OCI-LY1 (cell line): ENCODE data around the gene OR52B4.

ENCODE experiments used
- H2AFZ ChIP-seq: fragments of 200-600 bp; sonication (generic), shearing (Covaris generic); 2 replicates; pipeline ENCODE4 v1.6.0; 2014; ENCODE audit warnings: antibody characterized with exemption, mild to moderate bottlenecking, low read length
- H3F3A ChIP-seq: fragments of 200-600 bp; sonication (generic), shearing (Covaris generic); 2 replicates; pipeline ENCODE4 v1.6.0; 2014; ENCODE audit warnings: mild to moderate bottlenecking, antibody characterized with exemption, low read length, moderate library complexity; ENCODE audit not compliant: insufficient read depth
- H3K27ac ChIP-seq: fragments of 200-600 bp; sonication (generic); 2 replicates; pipeline ENCODE4 v1.5.1; 2014; ENCODE audit warnings: low read length, mixed run types, mild to moderate bottlenecking, low read depth; ENCODE audit not compliant: poor library complexity, severe bottlenecking
- H3K27me3 ChIP-seq: fragments of 200-600 bp; sonication (generic); 2 replicates; pipeline ENCODE4 v1.6.0; 2014; ENCODE audit warnings: antibody characterized with exemption, mild to moderate bottlenecking, low read length, moderate library complexity; ENCODE audit not compliant: insufficient read depth
- H3K36me3 ChIP-seq: fragments of 200-600 bp; sonication (generic); 2 replicates; pipeline ENCODE4 v1.6.1; 2014; ENCODE audit warnings: mild to moderate bottlenecking, antibody characterized with exemption, low read length, moderate library complexity, mixed read lengths; ENCODE audit not compliant: insufficient read depth
- H3K4me1 ChIP-seq: fragments of 200-600 bp; sonication (generic); 2 replicates; pipeline ENCODE4 v1.5.1; 2014; ENCODE audit warnings: mild to moderate bottlenecking, low read length, moderate library complexity; ENCODE audit not compliant: insufficient read depth, severe bottlenecking
- H3K4me2 ChIP-seq: fragments of 200-600 bp; sonication (generic), shearing (Covaris generic); 2 replicates; pipeline ENCODE4 v1.6.1; 2014; ENCODE audit warnings: low read length
- H3K4me3 ChIP-seq: fragments of 200-600 bp; sonication (generic); 2 replicates; pipeline ENCODE4 v1.5.1; 2014; ENCODE audit warnings: low read length, low read depth, mild to moderate bottlenecking, mixed read lengths; ENCODE audit not compliant: poor library complexity, severe bottlenecking
- H3K79me2 ChIP-seq: fragments of 200-600 bp; shearing (Covaris generic); 2 replicates; pipeline ENCODE4 v1.6.1; 2016; ENCODE audit warnings: mixed run types, low read length, mixed read lengths; ENCODE audit not compliant: insufficient read depth
- H3K9ac ChIP-seq: fragments of 200-600 bp; sonication (generic), shearing (Covaris generic); 2 replicates; pipeline ENCODE4 v1.6.1; 2014; ENCODE audit warnings: mild to moderate bottlenecking, low read length, mixed read lengths
- H3K9me2 ChIP-seq: fragments of 200-600 bp; sonication (generic), shearing (Covaris generic); 2 replicates; pipeline ENCODE4 v1.6.1; 2014; ENCODE audit warnings: low read depth, mild to moderate bottlenecking, low read length, mixed read lengths
- H3K9me3 ChIP-seq: fragments of 200-600 bp; shearing (Covaris generic); 2 replicates; pipeline ENCODE4 v1.6.1; 2014; ENCODE audit warnings: low read length, mixed read lengths
- H4K20me1 ChIP-seq: fragments of 200-600 bp; sonication (generic), shearing (Covaris generic); 2 replicates; pipeline ENCODE4 v1.6.0; 2016; ENCODE audit warnings: mild to moderate bottlenecking, low read length; ENCODE audit not compliant: insufficient read depth
- CTCF ChIP-seq: fragments of 200-600 bp; sonication (generic), shearing (Covaris generic); IDR thresholded peaks from 2 replicates; pipeline ENCODE4 v1.5.1; 2017; ENCODE audit warnings: mild to moderate bottlenecking, antibody characterized with exemption, low read length, moderate library complexity, mixed read lengths
- EZH2 ChIP-seq: fragments of 200-600 bp; sonication (generic), shearing (Covaris generic); IDR thresholded peaks from 2 replicates; pipeline ENCODE4 v1.8.0; 2017; ENCODE audit warnings: borderline replicate concordance, mixed run types, mild to moderate bottlenecking, antibody characterized with exemption, low read length, moderate library complexity, mixed read lengths

OR52B4 gene

GRCh38 chr11:4393858-4394223 lies 25.7 kb upstream of the OR52B4 start:
- Histone ChIP-seq H3K27me3 (no peaks in the 10 kb centered on the region), H3K9me3 (no peaks in the 10 kb centered on the region), H3K9ac (no peak overlapping the region), H3F3A (no peaks in the 10 kb centered on the region), H3K36me3 (peaks cover 16% of the 10 kb centered on the region), H4K20me1 (no peaks in the 10 kb centered on the region), H3K4me2 (peak overlapping the region; percentile 75; the same call in 1 of the 2 replicates), H2AFZ (no peak overlapping the region), H3K79me2 (no peaks in the 10 kb centered on the region), H3K4me1 (peaks cover 8% of the 10 kb centered on the region), H3K9me2 (no peaks in the 10 kb centered on the region), H3K4me3 (peak overlapping the region; percentile 88), H3K27ac (no peak overlapping the region)
- TF ChIP-seq CTCF (no peak), EZH2 (no peak)

GRCh38 chr11:4393209-4393857 lies 25.1 kb upstream of the OR52B4 start, which contains the start of gene TRIM21:
Gene TRIM21, minus strand, starts transcription at chr11:4393702. Its CDS starts 3,293 bp downstream, at chr11:4390409.
- H3K79me2 ChIP-seq: no peaks in the 10 kb centered on the region
- no peaks in the 10 kb centered on the region for H3F3A ChIP-seq
- H3K9me2 ChIP-seq: no peaks in the 10 kb centered on the region
- peak within 1 kb of the TSS; percentile 75 for H3K4me2 ChIP-seq
- peak within 1 kb of the TSS; percentile 82 for H3K9ac ChIP-seq
- H2AFZ ChIP-seq: peak within 1 kb of the TSS; percentile 81; the same call in 1 of the 2 replicates
- H3K9me3 ChIP-seq: no peaks in the 10 kb centered on the region
- TF ChIP-seq EZH2 (no peak), CTCF (no peak)
- H3K27me3 ChIP-seq: no peaks in the 10 kb centered on the region
- peak within 1 kb of the TSS; percentile 88 for H3K4me3 ChIP-seq
- H3K4me1 ChIP-seq: peaks cover 8% of the 10 kb centered on the region
- no peaks in the 10 kb centered on the region for H4K20me1 ChIP-seq
- peaks cover 21% of the 10 kb centered on the region for H3K36me3 ChIP-seq
- H3K27ac ChIP-seq: no peak within 1 kb of the TSS

GRCh38 chr11:4388221-4388620 lies 20.0 kb upstream of the OR52B4 start:
- H3K4me2 ChIP-seq: no peak overlapping the region
- peaks cover 27% of the 10 kb centered on the region for H3K36me3 ChIP-seq
- H3K79me2 ChIP-seq: no peaks in the 10 kb centered on the region
- H3K27ac ChIP-seq: no peak overlapping the region
- no peak overlapping the region for H2AFZ ChIP-seq
- H3K27me3 ChIP-seq: no peaks in the 10 kb centered on the region
- no peaks in the 10 kb centered on the region for H3F3A ChIP-seq
- no peaks in the 10 kb centered on the region for H3K9me2 ChIP-seq
- peaks cover 8% of the 10 kb centered on the region for H3K4me1 ChIP-seq
- no peak overlapping the region for H3K4me3 ChIP-seq
- no peaks in the 10 kb centered on the region for H4K20me1 ChIP-seq
- no peaks in the 10 kb centered on the region for H3K9me3 ChIP-seq
- H3K9ac ChIP-seq: no peak overlapping the region
- no peak for TF ChIP-seq CTCF
